GM18508 (cell line): ENCODE results near the gene TUBGCP3.
"Not testable (repeated sequence)": the region's sequence is repeated elsewhere in the genome, so short reads cannot be mapped to it uniquely, and the experiment has no call there.

Experiments
- ATAC-seq: cut with Tn5 transposase; IDR thresholded peaks from one replicate; pipeline ENCODE4 v1.9.1; 2021; ENCODE audit warnings: moderate number of reproducible peaks; ENCODE audit not compliant: insufficient read depth, unreplicated experiment

The TUBGCP3 gene

GRCh38 chr13:112488343-112489050, 99.5 kb downstream of the TUBGCP3 start:
- not testable (repeated sequence) for ATAC-seq

GRCh38 chr13:112487127-112487517, 100.8 kb downstream of the TUBGCP3 start:
- no peak for ATAC-seq

- no peak for ATAC-seq
Observed at GRCh38 chr13:112486386-112487126, 101.4 kb downstream of the TUBGCP3 start.

- ATAC-seq, result not testable (repeated sequence)
Observed at GRCh38 chr13:112485814-112486213, 102.1 kb downstream of the TUBGCP3 start.

GRCh38 chr13:112483299-112483698, 104.7 kb downstream of the TUBGCP3 start:
- no peak for ATAC-seq

GRCh38 chr13:112481458-112481857, 106.5 kb downstream of the TUBGCP3 start:
- ATAC-seq, result no peak

GRCh38 chr13:112479389-112479788, 108.6 kb downstream of the TUBGCP3 start:
- ATAC-seq, result no peak

GRCh38 chr13:112477070-112477619, 110.8 kb downstream of the TUBGCP3 start:
- no peak for ATAC-seq

- ATAC-seq, result no peak
Observed at GRCh38 chr13:112475889-112476288, 112.1 kb downstream of the TUBGCP3 start.

- ATAC-seq, result no peak
Observed at GRCh38 chr13:112474869-112475268, 113.1 kb downstream of the TUBGCP3 start.

GRCh38 chr13:112473818-112474217, 114.1 kb downstream of the TUBGCP3 start:
- no peak for ATAC-seq

GRCh38 chr13:112469071-112469745, 118.7 kb downstream of the TUBGCP3 start:
- no peak for ATAC-seq

GRCh38 chr13:112468069-112468468, 119.9 kb downstream of the TUBGCP3 start:
- ATAC-seq, result no peak

- ATAC-seq, result no peak
Observed at GRCh38 chr13:112467236-112467635, 120.7 kb downstream of the TUBGCP3 start.

GRCh38 chr13:112466132-112467058, 121.6 kb downstream of the TUBGCP3 start:
- no peak for ATAC-seq

GRCh38 chr13:112465251-112466131, 122.5 kb downstream of the TUBGCP3 start:
- no peak for ATAC-seq

- no peak for ATAC-seq
Observed at GRCh38 chr13:112464720-112465119, 123.2 kb downstream of the TUBGCP3 start.

- ATAC-seq, result no peak
Observed at GRCh38 chr13:112462408-112462807, 125.5 kb downstream of the TUBGCP3 start.

GRCh38 chr13:112457485-112457884, 130.5 kb downstream of the TUBGCP3 start:
- ATAC-seq, result no peak
